Measurements from ENCODE around the gene ARID2.
A peak's percentile ranks its signal among the peaks of the same experiment; 100 is the strongest.

ARID2 gene

DNA sequence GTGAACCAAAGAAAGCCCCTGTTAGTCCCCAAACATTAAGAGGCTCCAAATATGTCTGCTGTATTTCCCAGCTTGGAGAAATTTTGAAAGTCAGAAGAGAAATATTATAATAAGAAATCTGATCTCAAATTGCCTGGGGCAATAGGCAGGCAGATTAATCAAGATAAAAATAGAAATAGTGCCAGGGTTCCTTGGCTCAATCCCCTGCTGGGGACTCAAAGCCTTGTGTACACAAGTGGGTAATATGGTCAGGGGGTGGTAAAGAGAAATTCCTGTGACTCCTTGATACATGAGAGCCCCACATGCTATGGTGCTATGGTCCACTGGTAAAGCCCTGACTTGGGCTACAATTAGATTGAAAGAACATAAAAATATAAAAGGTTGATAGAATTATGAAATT lies 41.3 kb upstream of the ARID2 start:
- DNase-seq (ENCODE audit: low read depth) = no peak
- no peak overlapping the region for H3K4me3 ChIP-seq (ENCODE audit: low read length)
- TF ChIP-seq, protein P1, sequence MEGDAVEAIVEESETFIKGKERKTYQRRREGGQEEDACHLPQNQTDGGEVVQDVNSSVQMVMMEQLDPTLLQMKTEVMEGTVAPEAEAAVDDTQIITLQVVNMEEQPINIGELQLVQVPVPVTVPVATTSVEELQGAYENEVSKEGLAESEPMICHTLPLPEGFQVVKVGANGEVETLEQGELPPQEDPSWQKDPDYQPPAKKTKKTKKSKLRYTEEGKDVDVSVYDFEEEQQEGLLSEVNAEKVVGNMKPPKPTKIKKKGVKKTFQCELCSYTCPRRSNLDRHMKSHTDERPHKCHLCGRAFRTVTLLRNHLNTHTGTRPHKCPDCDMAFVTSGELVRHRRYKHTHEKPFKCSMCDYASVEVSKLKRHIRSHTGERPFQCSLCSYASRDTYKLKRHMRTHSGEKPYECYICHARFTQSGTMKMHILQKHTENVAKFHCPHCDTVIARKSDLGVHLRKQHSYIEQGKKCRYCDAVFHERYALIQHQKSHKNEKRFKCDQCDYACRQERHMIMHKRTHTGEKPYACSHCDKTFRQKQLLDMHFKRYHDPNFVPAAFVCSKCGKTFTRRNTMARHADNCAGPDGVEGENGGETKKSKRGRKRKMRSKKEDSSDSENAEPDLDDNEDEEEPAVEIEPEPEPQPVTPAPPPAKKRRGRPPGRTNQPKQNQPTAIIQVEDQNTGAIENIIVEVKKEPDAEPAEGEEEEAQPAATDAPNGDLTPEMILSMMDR (IDR thresholded peaks at IDR 0.05; ENCODE audit: insufficient read depth, low read depth, low read length, missing control alignments) = no peak

- DNase-seq (ENCODE audit: low read depth) = no peak
- TF ChIP-seq, protein P1 (IDR thresholded peaks at IDR 0.05; ENCODE audit: insufficient read depth, low read depth, low read length, missing control alignments) = no peak
- no peak overlapping the region for H3K4me3 ChIP-seq (ENCODE audit: low read length)
These were observed 34.5 kb upstream of the ARID2 start for GRCh38 chr12:45695035-45695434.

- no peak for DNase-seq (ENCODE audit: low read depth)
- TF ChIP-seq, protein P1 (IDR thresholded peaks at IDR 0.05; ENCODE audit: insufficient read depth, low read depth, low read length, missing control alignments) = no peak
- no peak overlapping the region for H3K4me3 ChIP-seq (ENCODE audit: low read length)
These were observed 33.9 kb upstream of the ARID2 start for GRCh38 chr12:45695606-45696005.

DNA sequence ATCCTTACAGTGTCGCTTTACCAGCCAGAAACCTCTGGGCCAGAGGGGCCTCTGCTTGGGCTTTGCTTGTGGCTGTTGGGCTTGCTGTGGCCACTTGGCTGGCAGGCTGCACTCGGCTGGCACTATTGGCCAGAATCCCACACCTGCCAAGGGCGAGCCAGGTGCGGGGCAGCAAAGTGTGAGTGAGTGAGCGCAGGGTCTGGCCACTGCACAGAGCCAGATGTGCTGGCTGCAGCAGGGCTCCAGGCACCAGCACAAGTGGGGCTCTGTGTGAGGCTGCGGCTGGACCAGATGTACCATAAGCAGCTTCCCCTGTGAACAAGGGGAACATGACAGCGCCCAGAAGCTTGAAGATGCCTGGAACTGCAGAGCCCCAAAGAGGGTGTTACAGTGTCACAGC lies 33.5 kb upstream of the ARID2 start:
- DNase-seq (ENCODE audit: low read depth) = no peak
- no peak overlapping the region for H3K4me3 ChIP-seq (ENCODE audit: low read length)
- TF ChIP-seq, protein P1 (IDR thresholded peaks at IDR 0.05; ENCODE audit: insufficient read depth, low read depth, low read length, missing control alignments) = no peak

GRCh38 chr12:45697371-45697770 lies 32.1 kb upstream of the ARID2 start:
- TF ChIP-seq, protein P1 (IDR thresholded peaks at IDR 0.05; ENCODE audit: insufficient read depth, low read depth, low read length, missing control alignments) = no peak
- no peak overlapping the region for H3K4me3 ChIP-seq (ENCODE audit: low read length)
- DNase-seq (ENCODE audit: low read depth) = no peak

- TF ChIP-seq, protein P1 (IDR thresholded peaks at IDR 0.05; ENCODE audit: insufficient read depth, low read depth, low read length, missing control alignments) = no peak
- DNase-seq (ENCODE audit: low read depth) = no peak
- no peak overlapping the region for H3K4me3 ChIP-seq (ENCODE audit: low read length)
These were observed 28.2 kb upstream of the ARID2 start for GRCh38 chr12:45701296-45701695.

DNA sequence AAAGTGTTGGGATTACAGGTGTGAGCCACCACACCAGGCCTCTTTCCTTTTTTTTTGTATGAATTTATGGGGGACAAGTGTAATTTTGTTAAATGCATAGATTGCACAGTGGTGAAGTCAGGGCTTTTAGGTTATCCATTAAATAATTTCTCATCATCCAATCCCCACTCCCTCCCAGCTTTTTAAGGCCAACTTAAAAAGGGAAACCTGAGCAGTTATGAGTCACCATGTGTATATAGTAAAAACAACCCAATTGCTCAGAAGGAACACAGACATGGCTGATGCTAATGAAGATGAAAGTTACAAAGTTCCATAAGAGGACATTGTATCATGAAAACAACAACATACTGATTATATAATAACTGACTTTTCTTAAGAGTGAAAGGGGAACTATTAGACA lies 25.6 kb upstream of the ARID2 start:
- DNase-seq (ENCODE audit: low read depth) = peak; percentile 40
- TF ChIP-seq, protein P1 (IDR thresholded peaks at IDR 0.05; ENCODE audit: insufficient read depth, low read depth, low read length, missing control alignments) = no peak
- H3K4me3 ChIP-seq (ENCODE audit: low read length) = no peak overlapping the region

Data from epithelial cell of esophagus (primary cell).